PC-9 (cell line): ENCODE measurements around the gene TBX3.

Experiments
- EZH2 ChIP-seq: fragments of 200-600 bp; sonication (generic); IDR thresholded peaks from 2 replicates; pipeline ENCODE4 v1.8.0; 2017; ENCODE audit warnings: antibody characterized with exemption, low read depth
- TF ChIP-seq, protein P1 (sequence below): fragments of 200-600 bp; sonication (generic); conservative IDR thresholded peaks from 2 replicates; pipeline ENCODE4 v1.6.1; 2017; ENCODE audit warnings: mixed run types, antibody characterized with exemption, mild to moderate bottlenecking, moderate library complexity

DNA sequence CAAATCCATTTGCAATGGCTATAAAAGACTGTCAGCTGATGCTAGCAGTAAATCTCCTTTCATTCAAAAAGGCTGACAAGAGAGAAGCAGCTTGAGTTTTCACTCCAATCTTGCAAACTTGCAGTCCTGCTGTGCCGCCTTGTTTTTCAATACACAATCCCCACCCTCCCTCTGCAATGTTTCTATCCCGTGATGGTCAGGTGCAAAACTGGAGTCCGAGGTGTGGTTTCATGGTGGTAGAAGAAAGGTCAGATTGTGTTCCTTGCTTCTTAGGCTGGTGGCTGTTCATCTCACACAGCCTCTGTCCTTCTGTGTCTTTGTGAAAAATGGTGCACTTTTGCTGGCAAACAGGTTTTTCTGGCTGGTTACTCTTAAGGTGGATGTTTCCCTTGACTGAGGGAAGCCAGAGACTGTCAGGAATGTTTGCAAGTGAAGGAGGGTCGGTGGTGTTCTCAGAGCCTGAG lies 27.7 kb upstream of the TBX3 start:
- TF ChIP-seq, protein P1, sequence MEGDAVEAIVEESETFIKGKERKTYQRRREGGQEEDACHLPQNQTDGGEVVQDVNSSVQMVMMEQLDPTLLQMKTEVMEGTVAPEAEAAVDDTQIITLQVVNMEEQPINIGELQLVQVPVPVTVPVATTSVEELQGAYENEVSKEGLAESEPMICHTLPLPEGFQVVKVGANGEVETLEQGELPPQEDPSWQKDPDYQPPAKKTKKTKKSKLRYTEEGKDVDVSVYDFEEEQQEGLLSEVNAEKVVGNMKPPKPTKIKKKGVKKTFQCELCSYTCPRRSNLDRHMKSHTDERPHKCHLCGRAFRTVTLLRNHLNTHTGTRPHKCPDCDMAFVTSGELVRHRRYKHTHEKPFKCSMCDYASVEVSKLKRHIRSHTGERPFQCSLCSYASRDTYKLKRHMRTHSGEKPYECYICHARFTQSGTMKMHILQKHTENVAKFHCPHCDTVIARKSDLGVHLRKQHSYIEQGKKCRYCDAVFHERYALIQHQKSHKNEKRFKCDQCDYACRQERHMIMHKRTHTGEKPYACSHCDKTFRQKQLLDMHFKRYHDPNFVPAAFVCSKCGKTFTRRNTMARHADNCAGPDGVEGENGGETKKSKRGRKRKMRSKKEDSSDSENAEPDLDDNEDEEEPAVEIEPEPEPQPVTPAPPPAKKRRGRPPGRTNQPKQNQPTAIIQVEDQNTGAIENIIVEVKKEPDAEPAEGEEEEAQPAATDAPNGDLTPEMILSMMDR = no peak
- TF ChIP-seq EZH2 = no peak
